NK-92 (cell line): ENCODE data around the gene OR2AJ1.

Source experiments
- DNase-seq: peaks from one replicate; lab custom pipeline; 2025; ENCODE audit not compliant: unreplicated experiment; lab: John Stamatoyannopoulos, UW

The OR2AJ1 gene, protein sequence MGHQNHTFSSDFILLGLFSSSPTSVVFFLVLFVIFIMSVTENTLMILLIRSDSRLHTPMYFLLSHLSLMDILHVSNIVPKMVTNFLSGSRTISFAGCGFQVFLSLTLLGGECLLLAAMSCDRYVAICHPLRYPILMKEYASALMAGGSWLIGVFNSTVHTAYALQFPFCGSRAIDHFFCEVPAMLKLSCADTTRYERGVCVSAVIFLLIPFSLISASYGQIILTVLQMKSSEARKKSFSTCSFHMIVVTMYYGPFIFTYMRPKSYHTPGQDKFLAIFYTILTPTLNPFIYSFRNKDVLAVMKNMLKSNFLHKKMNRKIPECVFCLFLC

GRCh38 chr1:247924868-247925267, at the start of gene OR2AJ1:
Gene OR2AJ1, plus strand, starts transcription at chr1:247924889. Its CDS starts 8,880 bp downstream, at chr1:247933769.
- no peak for DNase-seq

GRCh38 chr1:247883346-247883745, 41.3 kb upstream of the OR2AJ1 start:
- DNase-seq = no peak

GRCh38 chr1:247884797-247885413, 39.8 kb upstream of the OR2AJ1 start:
- DNase-seq = no peak

GRCh38 chr1:247895163-247895637, 29.5 kb upstream of the OR2AJ1 start, which contains the start of gene OR2W3:
Gene OR2W3, plus strand, starts transcription at chr1:247895587. Its CDS starts 0 bp downstream, at chr1:247895587.
- DNase-seq = no peak

DNA sequence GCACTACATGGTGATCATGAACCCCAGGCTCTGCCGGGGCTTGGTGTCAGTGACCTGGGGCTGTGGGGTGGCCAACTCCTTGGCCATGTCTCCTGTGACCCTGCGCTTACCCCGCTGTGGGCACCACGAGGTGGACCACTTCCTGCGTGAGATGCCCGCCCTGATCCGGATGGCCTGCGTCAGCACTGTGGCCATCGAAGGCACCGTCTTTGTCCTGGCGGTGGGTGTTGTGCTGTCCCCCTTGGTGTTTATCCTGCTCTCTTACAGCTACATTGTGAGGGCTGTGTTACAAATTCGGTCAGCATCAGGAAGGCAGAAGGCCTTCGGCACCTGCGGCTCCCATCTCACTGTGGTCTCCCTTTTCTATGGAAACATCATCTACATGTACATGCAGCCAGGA, 28.7 kb upstream of the OR2AJ1 start:
- DNase-seq = no peak

DNA sequence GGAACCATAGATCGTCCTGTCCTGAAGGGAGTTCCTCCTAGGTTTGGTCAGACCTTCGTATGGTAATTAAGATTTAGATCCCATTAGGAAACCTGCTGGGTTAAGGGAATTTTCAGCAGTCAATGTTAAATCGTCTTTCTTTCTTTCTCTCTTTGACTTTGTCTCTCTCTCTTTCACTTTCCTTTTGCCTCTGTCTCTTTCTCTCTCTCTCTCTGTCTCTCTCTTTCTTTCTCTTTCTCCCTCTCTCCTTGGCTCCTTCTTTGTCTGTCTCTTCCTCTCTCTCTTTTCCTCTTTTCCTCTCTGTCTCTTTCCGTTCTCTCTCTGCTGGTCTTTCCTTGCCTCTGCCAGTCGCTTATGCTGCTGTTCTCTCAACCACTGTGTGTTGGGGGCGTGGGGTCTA, 20.6 kb upstream of the OR2AJ1 start:
- no peak for DNase-seq

DNA sequence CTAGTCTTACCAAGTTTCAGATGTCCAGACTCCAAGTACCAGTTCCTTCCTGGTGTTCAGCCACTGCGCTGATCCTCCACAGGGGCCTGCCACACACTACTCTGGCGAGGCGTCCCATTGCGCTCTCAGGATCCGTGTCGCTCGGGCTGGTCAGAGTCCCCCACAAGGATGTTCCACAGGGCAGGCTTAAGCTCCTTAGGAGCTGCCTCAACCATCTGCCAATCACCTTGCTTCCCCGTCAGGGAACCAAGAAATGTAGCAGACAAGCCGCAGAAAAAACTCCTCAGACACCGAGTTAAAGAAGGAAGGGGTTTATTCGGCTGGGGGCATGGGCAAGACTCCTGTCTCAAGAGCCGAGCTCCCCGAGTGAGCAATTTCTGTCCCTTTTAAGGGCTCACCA, 19.5 kb upstream of the OR2AJ1 start:
- no peak for DNase-seq

DNA sequence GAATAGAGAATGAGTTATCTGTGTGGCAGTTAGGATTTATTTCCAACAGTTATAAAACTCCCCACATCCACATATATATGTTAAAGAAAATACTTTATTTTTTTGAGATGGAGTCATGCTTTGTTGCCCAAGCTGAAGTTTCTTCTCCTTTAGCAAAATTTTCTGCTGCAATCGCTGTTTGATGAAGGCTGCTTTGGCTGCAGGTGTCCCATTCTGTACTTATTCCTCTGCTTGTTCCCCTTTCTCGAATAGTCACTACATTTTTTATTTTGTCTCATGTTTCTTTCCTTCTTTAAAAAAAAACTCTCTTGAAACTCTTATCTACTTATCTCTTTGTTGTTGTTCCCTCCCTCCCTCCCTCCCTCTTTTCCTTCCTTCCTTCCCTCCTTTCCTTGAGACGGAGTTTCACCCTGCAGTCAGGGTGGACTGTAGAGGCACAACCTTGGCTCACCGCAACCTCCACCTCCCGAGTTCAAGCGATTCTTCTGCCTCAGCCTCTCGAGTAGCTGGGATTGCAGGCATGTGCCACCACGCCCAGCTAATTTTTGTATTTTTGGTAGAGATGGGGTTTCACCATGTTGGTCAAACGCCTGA, 18.7 kb upstream of the OR2AJ1 start:
- DNase-seq = no peak

DNA sequence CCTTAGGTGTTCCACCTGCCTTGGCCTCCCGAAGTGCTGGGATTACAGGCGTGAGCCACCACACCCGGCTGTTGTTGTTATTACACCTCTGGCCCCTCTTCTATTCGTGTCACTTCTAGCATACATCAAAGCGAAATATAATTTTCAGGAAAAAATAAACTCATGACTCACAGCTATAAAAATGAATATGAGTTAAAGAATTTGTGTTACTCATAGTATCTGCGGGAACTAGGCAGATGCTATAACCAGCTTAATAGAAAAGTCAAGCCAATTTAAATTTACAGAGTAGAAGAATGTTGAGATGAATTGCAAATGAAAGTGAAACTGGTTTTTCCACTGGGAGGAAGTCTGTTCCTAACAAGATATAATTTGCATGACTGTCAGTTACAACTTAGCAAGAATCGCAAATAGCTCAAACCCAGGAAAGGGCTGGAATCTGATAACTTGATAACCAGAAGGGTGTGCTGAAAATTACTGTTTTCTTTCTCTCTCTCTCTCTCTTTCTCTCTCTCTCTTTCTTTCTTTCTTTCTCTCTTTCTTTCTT, 18.1 kb upstream of the OR2AJ1 start:
- no peak for DNase-seq

- no peak for DNase-seq
Measured at GRCh38 chr1:247908766-247909165, 15.9 kb upstream of the OR2AJ1 start.

- no peak for DNase-seq
Measured at GRCh38 chr1:247913786-247914185, 10.9 kb upstream of the OR2AJ1 start.

GRCh38 chr1:247914941-247915662, 9.6 kb upstream of the OR2AJ1 start:
- no peak for DNase-seq

GRCh38 chr1:247919952-247920351, 4.7 kb upstream of the OR2AJ1 start, which contains the start of gene OR2T8:
Gene OR2T8, plus strand, starts transcription at chr1:247920252. Its CDS starts 766 bp downstream, at chr1:247921018.
- no peak for DNase-seq

DNA sequence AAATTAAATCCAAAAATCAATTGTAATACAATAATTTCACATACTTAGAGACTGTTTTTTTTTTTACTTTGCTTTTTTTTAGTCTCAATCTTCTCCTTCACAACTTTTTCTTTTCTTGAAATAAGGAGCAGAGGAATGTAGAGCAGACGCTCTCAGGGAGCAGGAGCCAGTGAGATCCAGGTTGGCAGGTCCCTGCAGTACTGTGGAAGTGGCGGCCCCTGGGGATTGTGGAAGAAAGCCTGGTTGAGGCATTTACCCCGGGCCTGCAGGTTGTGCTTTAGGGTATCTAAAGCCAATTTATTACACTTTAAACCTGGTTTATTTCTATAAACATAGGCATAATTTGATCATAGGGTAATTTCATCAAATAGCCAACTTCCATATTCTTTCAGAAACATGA, 748 bp upstream of the OR2AJ1 start:
- no peak for DNase-seq

GRCh38 chr1:247933989-247934388, 9.3 kb downstream of the OR2AJ1 start:
- no peak for DNase-seq

DNA sequence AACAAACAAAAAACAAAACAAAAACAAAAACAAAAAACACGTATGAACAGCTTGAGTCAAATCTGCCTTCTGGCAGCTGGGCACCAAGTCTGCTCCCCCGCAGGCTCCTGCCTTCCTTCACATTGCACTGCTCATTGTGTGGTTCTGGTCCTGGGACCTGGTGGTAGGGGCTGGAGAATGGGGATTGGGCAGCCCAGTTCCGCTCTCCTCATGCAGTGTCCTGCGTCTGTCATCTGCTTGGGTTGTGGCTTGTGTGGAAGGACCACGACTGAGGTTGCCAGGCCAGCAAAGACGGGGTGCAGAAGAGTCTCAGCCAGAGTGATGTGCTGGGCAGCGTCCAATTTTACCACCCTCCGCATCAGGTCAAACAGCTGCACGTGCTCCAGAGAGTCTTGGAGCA, 11.1 kb downstream of the OR2AJ1 start:
- no peak for DNase-seq

- no peak for DNase-seq
Measured at GRCh38 chr1:247936415-247936814, 11.7 kb downstream of the OR2AJ1 start.

- peak; percentile 47 for DNase-seq
Measured at GRCh38 chr1:247936965-247937734, 12.5 kb downstream of the OR2AJ1 start.

GRCh38 chr1:247942624-247943023, 17.9 kb downstream of the OR2AJ1 start:
- no peak for DNase-seq

- DNase-seq = no peak
Measured at GRCh38 chr1:247948558-247948957, 23.9 kb downstream of the OR2AJ1 start, which contains the start of gene OR2L8. Gene OR2L8, plus strand, starts transcription at chr1:247948858. Its CDS starts 0 bp downstream, at chr1:247948858.
